Activated CD4-positive, alpha-beta T cell treated with anti-CD3 and anti-CD28 coated beads, Interleukin-2, amount 10 ng/mL, durations not matched to agents 24 days and 14 days (primary cell): Measurements from ENCODE around the gene LRRC8D. TPM values are rescaled to one million over a fixed set of nuclear protein-coding genes. Genes with fewer than 3 reads are reported as not detected.

ENCODE experiments used
- DNase-seq: peaks from one replicate; pipeline ENCODE4 v3.0.0; 2022
- H3K27ac Mint-ChIP-seq: one replicate; pipeline ENCODE4 v1.8.0; 2022; ENCODE audit warnings: mild to moderate bottlenecking, mixed read lengths
- H3K27me3 Mint-ChIP-seq: one replicate; pipeline ENCODE4 v1.8.0; 2022; ENCODE audit warnings: mixed read lengths
- H3K36me3 Mint-ChIP-seq: one replicate; pipeline ENCODE4 v1.8.0; 2022; ENCODE audit warnings: low read depth, mild to moderate bottlenecking, mixed read lengths
- H3K4me1 Mint-ChIP-seq: one replicate; pipeline ENCODE4 v1.8.0; 2021; ENCODE audit warnings: mixed read lengths
- H3K4me3 Mint-ChIP-seq: one replicate; pipeline ENCODE4 v1.8.0; 2022; ENCODE audit warnings: mild to moderate bottlenecking, moderate library complexity, mixed read lengths
- H3K9me3 Mint-ChIP-seq: one replicate; pipeline ENCODE4 v1.8.0; 2021; ENCODE audit warnings: mixed read lengths
- intact Hi-C: fragments of 100-400 bp; cut with micrococcal nuclease; formaldehyde crosslinking; loops from one replicate; pipeline ENCODE4 v1.15.1; 2023
- total RNA-seq: library from RNA; stranded (reverse); gene quantifications from 2 replicates; pipeline ENCODE4 v1.2.3, GENCODE V29; 2022

The LRRC8D gene
- total RNA-seq, 1 donor from 2014 or later = 44.9 TPM

DNA sequence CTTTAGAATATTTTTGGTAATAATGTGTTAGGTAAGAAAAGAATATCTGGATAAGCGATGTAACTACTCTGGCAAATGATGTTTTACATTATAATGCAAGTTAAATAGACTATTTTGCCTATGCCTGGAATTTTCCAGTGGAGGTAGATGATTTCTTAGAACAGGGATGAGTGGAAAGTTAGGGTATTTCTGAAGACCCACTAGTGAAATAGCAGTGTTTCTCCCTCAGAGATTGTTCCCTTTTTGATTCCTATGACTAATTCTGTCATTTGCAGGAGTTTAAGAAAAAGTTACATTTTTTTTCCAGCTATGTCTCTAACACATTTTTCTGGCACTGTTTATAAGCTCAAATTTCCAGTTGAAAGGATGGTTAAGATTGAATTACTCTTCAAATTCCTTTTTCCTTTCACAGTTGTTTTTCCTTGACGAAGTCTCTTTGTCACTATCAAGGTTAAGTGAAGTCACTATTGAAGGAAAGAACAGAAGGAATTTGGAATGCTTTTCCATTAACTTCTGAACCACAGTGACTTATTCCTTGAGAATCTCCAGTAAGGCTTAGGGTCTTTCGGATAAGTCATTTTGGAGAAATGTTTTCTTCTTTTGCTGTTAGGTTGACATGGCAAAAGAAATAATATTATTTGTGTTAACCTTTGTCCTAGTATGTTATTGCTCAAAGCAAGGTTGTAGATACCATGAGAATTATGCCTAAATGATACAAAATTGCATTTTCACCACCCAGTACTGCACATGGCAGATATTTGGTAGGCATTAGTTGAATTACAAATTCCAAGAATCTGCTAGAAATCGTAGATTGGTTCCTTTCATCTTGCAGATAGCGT, 131.2 kb downstream of the LRRC8D start:
- H3K27me3 Mint-ChIP-seq = no peaks in the 10 kb centered on the region
- H3K9me3 Mint-ChIP-seq = no peaks in the 10 kb centered on the region
- DNase-seq = no peak
- no peak overlapping the region for H3K4me3 Mint-ChIP-seq
- H3K27ac Mint-ChIP-seq = no peak overlapping the region
- H3K36me3 Mint-ChIP-seq = no peaks in the 10 kb centered on the region
- peaks cover 22% of the 10 kb centered on the region for H3K4me1 Mint-ChIP-seq
- intact Hi-C loops = loop anchor here (2.0 kb wide), 1 partner anchor 109 kb away; no protein-coding TSS in a partner anchor

- H3K36me3 Mint-ChIP-seq = no peaks in the 10 kb centered on the region
- no peaks in the 10 kb centered on the region for H3K27me3 Mint-ChIP-seq
- no peak overlapping the region for H3K27ac Mint-ChIP-seq
- no peak overlapping the region for H3K4me3 Mint-ChIP-seq
- intact Hi-C loops = loop anchor here (2.0 kb wide), 1 partner anchor 110 kb away; no protein-coding TSS in a partner anchor
- H3K4me1 Mint-ChIP-seq = peaks cover 27% of the 10 kb centered on the region
- no peak for DNase-seq
- no peaks in the 10 kb centered on the region for H3K9me3 Mint-ChIP-seq
These were observed 131.8 kb downstream of the LRRC8D start for GRCh38 chr1:89952605-89953130.

- Mint-ChIP-seq H3K27ac (no peak overlapping the region), H3K4me1 (peaks cover 31% of the 10 kb centered on the region), H3K27me3 (no peaks in the 10 kb centered on the region), H3K9me3 (no peaks in the 10 kb centered on the region), H3K4me3 (no peak overlapping the region), H3K36me3 (peaks cover 2% of the 10 kb centered on the region)
- DNase-seq = peak; percentile 68
- intact Hi-C loops = loop anchor here (2.0 kb wide), 1 partner anchor 110 kb away; no protein-coding TSS in a partner anchor
These were observed 132.3 kb downstream of the LRRC8D start for GRCh38 chr1:89953131-89953626.

GRCh38 chr1:89953929-89954328, 133.1 kb downstream of the LRRC8D start:
- peak; percentile 62 for DNase-seq
- H3K4me1 Mint-ChIP-seq = peaks cover 36% of the 10 kb centered on the region
- peak overlapping the region; percentile 32 for H3K27ac Mint-ChIP-seq
- H3K27me3 Mint-ChIP-seq = no peaks in the 10 kb centered on the region
- H3K36me3 Mint-ChIP-seq = peaks cover 2% of the 10 kb centered on the region
- no peaks in the 10 kb centered on the region for H3K9me3 Mint-ChIP-seq
- no peak overlapping the region for H3K4me3 Mint-ChIP-seq
- intact Hi-C loops = loop anchor here (2.0 kb wide), 1 partner anchor 111 kb away; no protein-coding TSS in a partner anchor

DNA sequence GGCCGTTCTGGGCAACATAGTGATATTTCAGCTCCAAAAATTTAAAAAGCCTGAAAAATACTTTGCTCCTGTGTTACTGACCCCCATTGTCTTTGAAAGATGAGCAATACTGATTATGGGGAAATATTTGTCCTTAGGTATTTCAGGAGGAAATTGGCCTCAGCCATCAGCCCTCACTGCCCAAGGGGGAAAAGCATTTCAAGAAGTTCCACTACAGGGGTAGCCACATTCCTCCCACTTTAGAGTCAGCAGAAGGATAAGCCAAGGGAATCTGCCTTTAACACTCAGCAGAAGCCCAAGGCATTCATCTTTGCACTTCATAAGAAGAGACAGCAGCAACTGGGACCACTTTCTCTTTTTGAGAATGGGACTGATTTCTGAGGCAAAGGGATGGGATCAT, 133.6 kb downstream of the LRRC8D start:
- H3K27me3 Mint-ChIP-seq = no peaks in the 10 kb centered on the region
- H3K4me3 Mint-ChIP-seq = no peak overlapping the region
- H3K4me1 Mint-ChIP-seq = peaks cover 36% of the 10 kb centered on the region

GRCh38 chr1:89955311-89956205, 134.7 kb downstream of the LRRC8D start:
- H3K9me3 Mint-ChIP-seq = peaks cover 8% of the 10 kb centered on the region
- intact Hi-C loops = no loop called here
- H3K4me3 Mint-ChIP-seq = no peak overlapping the region
- peaks cover 36% of the 10 kb centered on the region for H3K4me1 Mint-ChIP-seq
- no peak overlapping the region for H3K27ac Mint-ChIP-seq
- H3K36me3 Mint-ChIP-seq = peaks cover 3% of the 10 kb centered on the region
- DNase-seq = no peak
- no peaks in the 10 kb centered on the region for H3K27me3 Mint-ChIP-seq

More for the DNA sequence above, 133.6 kb downstream of the LRRC8D start:
- DNase-seq = no peak
- Mint-ChIP-seq H3K9me3 (peaks cover 2% of the 10 kb centered on the region), H3K27ac (no peak overlapping the region), H3K36me3 (peaks cover 2% of the 10 kb centered on the region)
- intact Hi-C loops = no loop called here

GRCh38 chr1:89957107-89957506, 136.3 kb downstream of the LRRC8D start:
- Mint-ChIP-seq H3K9me3 (peaks cover 8% of the 10 kb centered on the region), H3K36me3 (peaks cover 3% of the 10 kb centered on the region), H3K27me3 (no peaks in the 10 kb centered on the region), H3K4me1 (peaks cover 38% of the 10 kb centered on the region), H3K27ac (peak overlapping the region; percentile 54), H3K4me3 (peak overlapping the region; percentile 68)
- DNase-seq = peak; percentile 77
- intact Hi-C loops = no loop called here

DNA sequence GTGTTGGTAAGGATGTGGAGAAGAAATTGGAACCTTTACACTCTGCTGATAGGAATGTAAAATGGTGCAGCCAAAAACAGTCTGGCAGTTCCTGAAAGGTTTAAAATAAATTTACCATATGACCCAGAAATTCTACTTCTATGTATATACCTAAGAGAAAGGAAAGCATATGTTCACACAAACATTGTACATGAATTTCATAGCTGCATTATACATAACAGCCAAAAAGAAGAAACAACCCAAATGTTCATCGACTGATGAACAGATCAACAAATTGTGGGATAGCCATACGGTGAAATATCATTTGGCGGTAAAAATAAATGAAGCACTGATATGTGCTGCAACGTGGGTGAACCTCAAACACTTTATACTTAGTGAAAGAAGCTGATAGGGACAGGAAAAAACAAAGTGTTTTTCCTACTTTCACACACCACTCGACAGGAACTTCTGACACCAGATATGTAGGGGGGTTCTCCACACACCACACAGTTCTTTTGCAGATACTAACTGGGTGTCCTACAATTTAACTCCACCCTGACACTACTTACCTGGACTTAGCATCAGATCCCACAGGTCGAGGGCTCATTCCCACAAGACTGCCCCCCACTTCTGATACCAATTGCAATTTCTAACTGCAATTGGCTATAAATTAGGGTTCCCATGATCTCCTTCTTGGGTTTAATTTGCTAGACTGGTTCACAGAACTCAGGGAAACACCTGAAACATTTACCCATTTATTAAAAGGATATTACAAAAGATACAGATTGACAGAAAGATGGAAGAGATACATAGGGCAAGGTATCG, 138.2 kb downstream of the LRRC8D start:
- no peak for DNase-seq
- intact Hi-C loops = no loop called here
- H3K9me3 Mint-ChIP-seq = peaks cover 8% of the 10 kb centered on the region
- H3K4me1 Mint-ChIP-seq = peaks cover 33% of the 10 kb centered on the region
- H3K4me3 Mint-ChIP-seq = no peak overlapping the region
- no peak overlapping the region for H3K27ac Mint-ChIP-seq
- H3K27me3 Mint-ChIP-seq = peaks cover 3% of the 10 kb centered on the region
- H3K36me3 Mint-ChIP-seq = peaks cover 3% of the 10 kb centered on the region

- intact Hi-C loops = no loop called here
- Mint-ChIP-seq H3K4me3 (no peak overlapping the region), H3K27ac (no peak overlapping the region), H3K36me3 (peaks cover 3% of the 10 kb centered on the region), H3K4me1 (peaks cover 27% of the 10 kb centered on the region), H3K27me3 (peaks cover 5% of the 10 kb centered on the region), H3K9me3 (peaks cover 8% of the 10 kb centered on the region)
- DNase-seq = no peak
These were observed 138.9 kb downstream of the LRRC8D start for GRCh38 chr1:89959719-89960118.

DNA sequence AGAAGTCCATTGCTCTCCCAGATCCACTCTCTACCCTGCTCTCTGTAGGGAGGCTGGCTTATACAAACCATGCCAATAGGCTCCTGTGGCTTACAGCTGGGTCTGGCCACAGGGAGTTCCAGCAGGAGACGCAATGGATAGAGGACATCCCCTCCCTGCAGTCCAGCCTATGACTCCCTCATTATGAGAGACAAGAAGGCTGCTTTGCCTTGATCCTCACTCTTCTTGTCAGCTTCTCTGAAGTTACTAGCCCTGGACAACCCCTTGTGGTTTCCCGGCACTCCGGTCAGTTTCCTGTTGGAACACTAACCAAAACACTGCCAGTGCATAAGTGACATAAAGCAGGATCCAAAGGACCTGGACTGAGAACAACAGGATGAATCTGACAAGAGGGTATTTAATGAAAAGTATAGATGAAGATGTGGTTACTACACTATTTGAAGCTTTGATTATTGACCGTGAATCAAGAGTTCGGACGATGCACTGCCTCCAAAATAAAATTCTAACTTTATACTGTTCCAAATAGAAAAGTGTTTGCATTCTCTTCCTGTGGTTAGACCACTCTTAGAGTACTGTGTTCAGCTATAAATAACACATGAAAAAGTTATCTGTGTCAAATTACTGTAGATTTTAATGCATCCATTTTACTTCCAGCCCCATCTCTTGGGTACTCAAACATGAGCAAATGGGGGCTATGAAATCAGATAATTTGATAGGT, 141.4 kb downstream of the LRRC8D start:
- intact Hi-C loops = no loop called here
- peaks cover 18% of the 10 kb centered on the region for H3K4me1 Mint-ChIP-seq
- H3K36me3 Mint-ChIP-seq = peaks cover 3% of the 10 kb centered on the region
- no peak for DNase-seq
- H3K4me3 Mint-ChIP-seq = no peak overlapping the region
- H3K27ac Mint-ChIP-seq = no peak overlapping the region
- peaks cover 8% of the 10 kb centered on the region for H3K9me3 Mint-ChIP-seq
- H3K27me3 Mint-ChIP-seq = peaks cover 12% of the 10 kb centered on the region

DNA sequence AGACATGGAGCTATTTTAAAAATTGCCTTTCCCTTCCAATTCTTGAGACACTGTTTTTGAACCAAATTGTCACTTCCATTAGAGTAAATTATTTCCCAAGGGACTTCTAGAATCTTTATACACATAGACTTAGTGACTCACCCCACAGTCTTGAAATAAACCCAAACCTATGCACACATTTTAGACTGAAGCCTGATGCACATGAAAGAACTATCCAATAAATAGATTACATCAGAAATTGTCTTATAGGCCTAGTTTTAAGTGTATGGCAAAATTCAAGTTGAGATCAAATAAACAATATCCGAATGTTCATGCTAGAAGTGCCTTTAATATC, 141.9 kb downstream of the LRRC8D start:
- H3K4me1 Mint-ChIP-seq = peaks cover 15% of the 10 kb centered on the region
- H3K36me3 Mint-ChIP-seq = peaks cover 3% of the 10 kb centered on the region
- H3K27ac Mint-ChIP-seq = no peak overlapping the region

GRCh38 chr1:89965193-89965768, 144.4 kb downstream of the LRRC8D start:
- no peak overlapping the region for H3K4me3 Mint-ChIP-seq
- intact Hi-C loops = no loop called here
- H3K27me3 Mint-ChIP-seq = peaks cover 12% of the 10 kb centered on the region
- no peak overlapping the region for H3K27ac Mint-ChIP-seq
- H3K9me3 Mint-ChIP-seq = no peaks in the 10 kb centered on the region
- H3K4me1 Mint-ChIP-seq = peaks cover 6% of the 10 kb centered on the region
- H3K36me3 Mint-ChIP-seq = peaks cover under 1% of the 10 kb centered on the region
- DNase-seq = no peak

More for the DNA sequence above, 141.9 kb downstream of the LRRC8D start:
- intact Hi-C loops = no loop called here
- peaks cover 8% of the 10 kb centered on the region for H3K9me3 Mint-ChIP-seq
- no peak overlapping the region for H3K4me3 Mint-ChIP-seq
- no peak for DNase-seq
- H3K27me3 Mint-ChIP-seq = peaks cover 12% of the 10 kb centered on the region
